Measurements from ENCODE around the gene CXXC1. TPM values are rescaled to one million over a fixed set of nuclear protein-coding genes. Genes with fewer than 3 reads are reported as not detected.

CXXC1 gene
- total RNA-seq, 2 donors from 2014 or later = 93.1 to 102 TPM

DNA sequence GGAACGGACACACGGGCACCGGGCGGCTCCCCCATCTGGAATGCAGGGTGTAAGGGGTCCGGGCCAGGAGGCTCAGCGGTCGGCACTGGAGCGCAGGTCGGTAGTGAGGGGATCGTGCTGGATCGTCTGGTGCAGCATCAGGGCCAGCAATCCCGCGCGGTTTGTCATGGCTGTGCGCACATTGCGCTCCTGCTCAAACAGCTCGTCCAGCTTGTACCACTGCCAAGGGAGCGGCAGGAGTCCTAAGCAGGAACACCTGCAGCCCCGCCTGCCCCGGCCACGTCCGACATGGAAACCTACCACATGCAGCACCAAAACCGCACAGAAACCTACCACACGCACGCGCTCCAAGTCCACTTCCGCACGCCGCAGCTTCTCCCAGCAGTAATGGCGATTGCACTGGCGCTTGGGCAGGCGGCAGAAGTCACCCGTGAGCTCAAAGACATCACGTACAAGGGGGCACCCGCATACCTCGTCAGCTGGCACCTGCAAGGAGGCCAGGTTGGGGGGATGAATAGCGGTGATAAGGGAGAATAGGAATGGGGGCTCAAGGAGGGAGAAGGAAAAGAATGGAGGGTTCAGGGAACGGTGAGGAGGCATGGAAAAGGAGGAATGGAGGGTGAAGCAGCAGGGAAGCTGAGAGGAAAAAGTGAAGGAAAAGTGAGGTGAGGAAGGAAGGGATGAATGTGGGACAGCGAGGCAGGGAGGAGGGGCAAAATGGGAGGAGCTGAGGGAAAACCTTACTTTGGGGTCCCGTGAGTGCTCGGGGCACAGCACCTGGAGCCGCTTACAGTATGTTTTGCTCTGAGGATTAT is 4.8 kb downstream of the CXXC1 start:
- Mint-ChIP-seq H3K27me3 (ENCODE audit: insufficient read depth) (no peaks in the 10 kb centered on the region), H3K27ac (no peak overlapping the region), H3K4me3 (peak overlapping the region; percentile 98), H3K9me3 (no peaks in the 10 kb centered on the region), H3K36me3 (ENCODE audit: low read depth) (peaks cover 52% of the 10 kb centered on the region), H3K4me1 (peaks cover 31% of the 10 kb centered on the region)
- TF ChIP-seq, protein P1, sequence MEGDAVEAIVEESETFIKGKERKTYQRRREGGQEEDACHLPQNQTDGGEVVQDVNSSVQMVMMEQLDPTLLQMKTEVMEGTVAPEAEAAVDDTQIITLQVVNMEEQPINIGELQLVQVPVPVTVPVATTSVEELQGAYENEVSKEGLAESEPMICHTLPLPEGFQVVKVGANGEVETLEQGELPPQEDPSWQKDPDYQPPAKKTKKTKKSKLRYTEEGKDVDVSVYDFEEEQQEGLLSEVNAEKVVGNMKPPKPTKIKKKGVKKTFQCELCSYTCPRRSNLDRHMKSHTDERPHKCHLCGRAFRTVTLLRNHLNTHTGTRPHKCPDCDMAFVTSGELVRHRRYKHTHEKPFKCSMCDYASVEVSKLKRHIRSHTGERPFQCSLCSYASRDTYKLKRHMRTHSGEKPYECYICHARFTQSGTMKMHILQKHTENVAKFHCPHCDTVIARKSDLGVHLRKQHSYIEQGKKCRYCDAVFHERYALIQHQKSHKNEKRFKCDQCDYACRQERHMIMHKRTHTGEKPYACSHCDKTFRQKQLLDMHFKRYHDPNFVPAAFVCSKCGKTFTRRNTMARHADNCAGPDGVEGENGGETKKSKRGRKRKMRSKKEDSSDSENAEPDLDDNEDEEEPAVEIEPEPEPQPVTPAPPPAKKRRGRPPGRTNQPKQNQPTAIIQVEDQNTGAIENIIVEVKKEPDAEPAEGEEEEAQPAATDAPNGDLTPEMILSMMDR (conservative IDR thresholded peaks at IDR 0.05) = no peak
- 95% methylated on average over 36 to 42 of the region's 42 CpGs for WGBS, 2 experiments (ENCODE audit: insufficient coverage in 1 of 2, insufficient read length in 1 of 2)
- no peak for DNase-seq
- Histone ChIP-seq H3K4me3 (ENCODE audit: low read length) (no peak overlapping the region), H3K36me3 (ENCODE audit: control insufficient read depth, insufficient read depth, low read length) (peaks cover 31% of the 10 kb centered on the region), H3K9ac (ENCODE audit: extremely low read depth, low read length, poor library complexity, severe bottlenecking) (no peak overlapping the region), H3K27ac (ENCODE audit: low read depth, low read length) (no peak overlapping the region), H3K27me3 (ENCODE audit: control insufficient read depth, insufficient read depth, low read length, poor library complexity, severe bottlenecking) (no peaks in the 10 kb centered on the region), H3K9me3 (ENCODE audit: control insufficient read depth, low read length) (peaks cover 10% of the 10 kb centered on the region), H3K4me1 (ENCODE audit: control insufficient read depth, insufficient read depth, low read length) (no peaks in the 10 kb centered on the region)

DNA sequence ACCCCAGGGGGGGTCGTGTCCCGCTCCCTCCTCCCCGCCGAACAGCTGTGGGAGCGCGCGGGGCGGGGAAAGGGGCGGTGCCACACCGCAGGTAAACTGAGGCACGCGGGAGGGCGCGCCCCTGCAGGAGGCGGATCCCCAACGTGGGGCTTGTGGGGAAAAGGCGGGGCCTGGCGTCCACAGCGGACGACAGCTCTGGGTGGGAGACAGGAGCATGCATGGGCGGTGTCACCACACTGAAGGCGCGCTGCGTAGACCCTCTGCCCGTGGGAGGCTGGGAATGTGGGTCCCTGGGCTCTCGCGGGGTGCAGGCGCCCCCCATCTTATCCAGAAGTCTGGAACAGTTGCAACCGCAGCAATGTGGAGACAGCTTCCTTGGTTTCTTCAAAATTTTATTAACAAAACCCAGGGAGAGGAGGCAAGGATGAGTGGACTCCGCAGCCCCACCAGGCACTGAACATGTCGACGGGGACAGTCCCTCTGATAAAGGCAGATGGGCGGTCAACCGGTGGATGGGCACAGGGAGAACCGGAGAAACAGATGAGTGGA is 5.4 kb downstream of the CXXC1 start:
- no peaks in the 10 kb centered on the region for H3K27me3 Mint-ChIP-seq (ENCODE audit: insufficient read depth)
- peak overlapping the region; percentile 98 for H3K4me3 Mint-ChIP-seq
- WGBS, 2 experiments (ENCODE audit: insufficient coverage in 1 of 2, insufficient read length in 1 of 2) = 42 to 69% methylated on average over 18 to 35 of the region's 35 CpGs
- H3K9me3 Mint-ChIP-seq = no peaks in the 10 kb centered on the region
- no peaks in the 10 kb centered on the region for H3K27me3 ChIP-seq (ENCODE audit: control insufficient read depth, insufficient read depth, low read length, poor library complexity, severe bottlenecking)
- no peak for DNase-seq
- TF ChIP-seq, protein P1 (conservative IDR thresholded peaks at IDR 0.05) = no peak
- peaks cover 31% of the 10 kb centered on the region for H3K36me3 ChIP-seq (ENCODE audit: control insufficient read depth, insufficient read depth, low read length)
- no peak overlapping the region for H3K27ac ChIP-seq (ENCODE audit: low read depth, low read length)
- H3K27ac Mint-ChIP-seq = peak overlapping the region; percentile 55
- peak overlapping the region; percentile 75 for H3K9ac ChIP-seq (ENCODE audit: extremely low read depth, low read length, poor library complexity, severe bottlenecking)
- peaks cover 10% of the 10 kb centered on the region for H3K9me3 ChIP-seq (ENCODE audit: control insufficient read depth, low read length)
- H3K4me1 Mint-ChIP-seq = peaks cover 29% of the 10 kb centered on the region
- no peaks in the 10 kb centered on the region for H3K4me1 ChIP-seq (ENCODE audit: control insufficient read depth, insufficient read depth, low read length)
- H3K36me3 Mint-ChIP-seq (ENCODE audit: low read depth) = peaks cover 53% of the 10 kb centered on the region
- H3K4me3 ChIP-seq (ENCODE audit: low read length) = peak overlapping the region; percentile 100

DNA sequence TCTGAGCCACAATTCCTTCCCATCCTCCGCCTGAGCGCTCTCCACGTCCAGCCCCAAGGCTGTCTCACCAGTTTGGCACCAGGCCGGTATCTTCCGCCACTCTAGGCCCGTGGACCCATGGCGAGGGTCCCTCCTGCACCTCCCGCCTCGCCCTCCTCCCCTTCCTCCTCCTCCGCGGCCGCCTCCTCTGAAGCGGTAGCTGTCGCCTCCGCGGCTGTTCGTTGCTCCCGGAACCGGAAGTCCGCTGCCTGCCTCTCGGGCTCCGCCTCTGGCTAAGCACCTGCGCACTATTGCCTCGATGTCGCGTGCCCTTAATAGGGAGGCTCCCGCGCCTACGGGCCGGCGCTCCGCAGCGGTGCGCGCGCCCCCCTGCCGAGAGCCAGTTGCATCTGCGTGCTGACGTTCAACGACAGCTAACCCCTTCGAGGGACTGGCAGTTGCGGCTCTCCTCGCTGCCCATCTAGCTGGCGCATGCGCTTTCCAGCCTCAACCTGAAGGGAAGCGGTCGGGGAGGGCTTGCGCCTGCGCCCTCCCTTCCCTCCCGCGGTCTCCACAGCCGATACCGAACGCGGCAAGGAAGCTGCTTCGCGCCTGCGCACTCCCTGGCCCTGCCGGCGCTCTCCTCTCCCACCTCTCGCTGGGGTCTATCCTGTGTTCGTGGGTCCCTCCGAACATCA is 6.1 kb downstream of the CXXC1 start, which contains the start of gene MBD1:
Gene MBD1, minus strand, starts transcription at position 229 of the 677 bp plus-strand sequence. CDS start 1,531 bp downstream, outside the sequence.
- Histone ChIP-seq H3K36me3 (ENCODE audit: control insufficient read depth, insufficient read depth, low read length) (peaks cover 37% of the 10 kb centered on the region), H3K27ac (ENCODE audit: low read depth, low read length) (peak within 1 kb of the TSS; percentile 78), H3K4me3 (ENCODE audit: low read length) (peak within 1 kb of the TSS; percentile 100), H3K9ac (ENCODE audit: extremely low read depth, low read length, poor library complexity, severe bottlenecking) (peak within 1 kb of the TSS; percentile 75), H3K27me3 (ENCODE audit: control insufficient read depth, insufficient read depth, low read length, poor library complexity, severe bottlenecking) (no peaks in the 10 kb centered on the region), H3K9me3 (ENCODE audit: control insufficient read depth, low read length) (peaks cover 10% of the 10 kb centered on the region), H3K4me1 (ENCODE audit: control insufficient read depth, insufficient read depth, low read length) (no peaks in the 10 kb centered on the region)
- peak; percentile 97 for DNase-seq
- WGBS, 2 experiments (ENCODE audit: insufficient coverage in 1 of 2, insufficient read length in 1 of 2) = 0% methylated on average over 35 to 63 of the region's 63 CpGs
- TF ChIP-seq, protein P1 (conservative IDR thresholded peaks at IDR 0.05) = peak; percentile 50
- H3K27ac Mint-ChIP-seq = peak within 1 kb of the TSS; percentile 91
- H3K4me1 Mint-ChIP-seq = peaks cover 24% of the 10 kb centered on the region
- H3K9me3 Mint-ChIP-seq = no peaks in the 10 kb centered on the region
- peaks cover 60% of the 10 kb centered on the region for H3K36me3 Mint-ChIP-seq (ENCODE audit: low read depth)
- H3K4me3 Mint-ChIP-seq = peak within 1 kb of the TSS; percentile 98
- H3K27me3 Mint-ChIP-seq (ENCODE audit: insufficient read depth) = no peaks in the 10 kb centered on the region

Measured in endodermal cell (in vitro differentiated cells).